ENCODE data around the gene ARMH2. TPM values are rescaled to one million over a fixed set of nuclear protein-coding genes. Genes with fewer than 3 reads are reported as not detected.

ARMH2 gene
- total and polyA plus RNA-seq, 2 donors (not counting 1 experiment from before 2014, with no cell fraction given) = 0.43 to 5.0 TPM

DNA sequence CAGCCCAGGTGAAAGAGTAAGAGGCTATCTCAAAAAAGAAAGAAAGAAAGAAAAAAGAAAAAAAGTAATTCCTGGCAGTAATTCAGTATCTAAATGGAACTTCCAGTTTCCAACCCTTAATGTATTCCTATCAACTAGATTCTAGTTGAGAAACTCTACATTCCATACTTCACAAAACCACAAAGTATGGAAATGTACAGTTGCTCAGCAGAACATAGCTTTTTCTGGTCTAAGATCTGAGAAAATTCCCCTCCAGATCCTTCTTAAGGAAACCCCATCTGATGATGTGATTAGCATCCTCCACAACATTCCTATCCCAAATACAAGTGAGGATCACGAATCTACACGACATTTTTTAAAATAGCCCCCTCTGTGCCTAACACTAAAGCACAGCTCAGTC, 3.6 kb downstream of the ARMH2 start:
- no CpG with 5 or more reads among the region's 2 CpGs for WGBS (ENCODE audit: insufficient coverage)
- Histone ChIP-seq H3K4me2 (replicated peaks; ENCODE audit: low read depth, low read length, poor library complexity, severe bottlenecking) (no peak overlapping the region), H3K9ac (ENCODE audit: low read length) (no peak overlapping the region), H3K4me1 (ENCODE audit: control insufficient read depth in 2 of 2, insufficient read depth in 2 of 2, low read length in 2 of 2) (no peaks in the 10 kb centered on the region), H4K20me1 (ENCODE audit: control insufficient read depth, insufficient read depth, low read length, poor library complexity, severe bottlenecking) (no peaks in the 10 kb centered on the region), H3K4me3 (ENCODE audit: control extremely low read depth in 1 of 5, extremely low read depth in 1 of 5, insufficient read depth in 1 of 5, low read depth in 2 of 5, low read length in 4 of 5) (no peak overlapping the region), H3K27ac (ENCODE audit: low read length in 2 of 2) (no peak overlapping the region), H2AFZ (ENCODE audit: insufficient read depth, low read depth, low read length, poor library complexity, severe bottlenecking) (no peak overlapping the region), H3K9me3 (ENCODE audit: control extremely low read depth in 1 of 3, control insufficient read depth in 2 of 3, insufficient read depth in 1 of 3, low read length in 2 of 3) (no peaks in the 10 kb centered on the region), H3K27me3 (replicated peaks in 1 of 4; ENCODE audit: control extremely low read depth in 1 of 4, control insufficient read depth in 3 of 4, insufficient read depth in 4 of 4, low read length in 3 of 4) (no peaks in the 10 kb centered on the region), H3K79me2 (ENCODE audit: control insufficient read depth, insufficient read depth, low read length) (no peaks in the 10 kb centered on the region), H3K36me3 (replicated peaks in 1 of 2; ENCODE audit: control extremely low read depth in 1 of 2, control insufficient read depth in 1 of 2, extremely low read depth in 1 of 2, insufficient read depth in 2 of 2, low read length in 1 of 2) (no peaks in the 10 kb centered on the region)
- Mint-ChIP-seq H3K27me3 (no peaks in the 10 kb centered on the region), H3K27ac (no peak overlapping the region), H3K4me3 (no peak overlapping the region), H3K9me3 (ENCODE audit: insufficient read depth) (no peaks in the 10 kb centered on the region), H3K4me1 (no peaks in the 10 kb centered on the region)
- intact Hi-C loops (cut with micrococcal nuclease) = no loop called here
- TF ChIP-seq EZH2 (IDR thresholded peaks at IDR 0.05; ENCODE audit: borderline replicate concordance, insufficient read depth, low read depth, low read length, poor library complexity, severe bottlenecking) = no peak
- TF ChIP-seq, protein P1, sequence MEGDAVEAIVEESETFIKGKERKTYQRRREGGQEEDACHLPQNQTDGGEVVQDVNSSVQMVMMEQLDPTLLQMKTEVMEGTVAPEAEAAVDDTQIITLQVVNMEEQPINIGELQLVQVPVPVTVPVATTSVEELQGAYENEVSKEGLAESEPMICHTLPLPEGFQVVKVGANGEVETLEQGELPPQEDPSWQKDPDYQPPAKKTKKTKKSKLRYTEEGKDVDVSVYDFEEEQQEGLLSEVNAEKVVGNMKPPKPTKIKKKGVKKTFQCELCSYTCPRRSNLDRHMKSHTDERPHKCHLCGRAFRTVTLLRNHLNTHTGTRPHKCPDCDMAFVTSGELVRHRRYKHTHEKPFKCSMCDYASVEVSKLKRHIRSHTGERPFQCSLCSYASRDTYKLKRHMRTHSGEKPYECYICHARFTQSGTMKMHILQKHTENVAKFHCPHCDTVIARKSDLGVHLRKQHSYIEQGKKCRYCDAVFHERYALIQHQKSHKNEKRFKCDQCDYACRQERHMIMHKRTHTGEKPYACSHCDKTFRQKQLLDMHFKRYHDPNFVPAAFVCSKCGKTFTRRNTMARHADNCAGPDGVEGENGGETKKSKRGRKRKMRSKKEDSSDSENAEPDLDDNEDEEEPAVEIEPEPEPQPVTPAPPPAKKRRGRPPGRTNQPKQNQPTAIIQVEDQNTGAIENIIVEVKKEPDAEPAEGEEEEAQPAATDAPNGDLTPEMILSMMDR (IDR thresholded peaks at IDR 0.05) = no peak
- POLR2A ChIA-PET = no interaction called here
- CTCF ChIA-PET = no interaction called here
- no peak for DNase-seq
- ATAC-seq (ENCODE audit: low read depth) = no peak

DNA sequence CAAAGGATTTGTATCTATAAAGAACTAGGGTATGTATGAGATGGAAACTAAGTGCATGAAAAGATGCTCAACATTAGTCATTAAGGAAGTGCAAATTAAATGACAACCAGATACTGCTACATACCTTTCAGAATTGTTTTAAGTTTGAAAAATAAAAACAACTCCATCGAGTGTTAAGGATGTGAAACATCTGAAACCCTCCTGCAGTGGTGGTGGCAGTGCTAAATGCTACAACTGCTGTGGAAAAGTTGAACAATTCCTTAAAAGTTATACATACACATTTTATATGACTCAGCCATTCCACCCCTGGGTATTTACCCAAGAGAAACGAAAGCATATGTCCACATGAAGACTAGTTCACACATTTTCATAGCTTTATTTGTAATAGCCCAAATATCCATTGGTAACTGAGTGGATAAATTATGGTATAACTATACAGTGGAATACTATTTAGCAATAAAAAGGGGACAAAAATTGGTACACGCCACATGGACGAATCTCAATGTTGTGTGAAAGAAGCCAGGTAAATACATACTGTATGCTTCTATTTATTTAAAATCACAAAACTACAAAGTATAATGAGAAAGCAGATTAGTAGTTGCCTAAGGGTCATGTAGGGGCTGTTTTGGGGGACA, 10.6 kb downstream of the ARMH2 start:
- Histone ChIP-seq H3K79me2 (ENCODE audit: control insufficient read depth, insufficient read depth, low read length) (no peaks in the 10 kb centered on the region), H3K4me3 (ENCODE audit: control extremely low read depth in 1 of 5, extremely low read depth in 1 of 5, insufficient read depth in 1 of 5, low read depth in 2 of 5, low read length in 4 of 5) (no peak overlapping the region), H4K20me1 (ENCODE audit: control insufficient read depth, insufficient read depth, low read length, poor library complexity, severe bottlenecking) (no peaks in the 10 kb centered on the region), H3K4me2 (replicated peaks; ENCODE audit: low read depth, low read length, poor library complexity, severe bottlenecking) (no peak overlapping the region), H3K36me3 (replicated peaks in 1 of 2; ENCODE audit: control extremely low read depth in 1 of 2, control insufficient read depth in 1 of 2, extremely low read depth in 1 of 2, insufficient read depth in 2 of 2, low read length in 1 of 2) (peaks cover 5 to 11% of the 10 kb centered on the region in 2 experiments), H3K27ac (ENCODE audit: low read length in 2 of 2) (no peak overlapping the region), H3K9ac (ENCODE audit: low read length) (no peak overlapping the region), H3K9me3 (ENCODE audit: control extremely low read depth in 1 of 3, control insufficient read depth in 2 of 3, insufficient read depth in 1 of 3, low read length in 2 of 3) (no peaks in the 10 kb centered on the region), H2AFZ (ENCODE audit: insufficient read depth, low read depth, low read length, poor library complexity, severe bottlenecking) (no peak overlapping the region), H3K4me1 (ENCODE audit: control insufficient read depth in 2 of 2, insufficient read depth in 2 of 2, low read length in 2 of 2) (no peaks in the 10 kb centered on the region), H3K27me3 (replicated peaks in 1 of 4; ENCODE audit: control extremely low read depth in 1 of 4, control insufficient read depth in 3 of 4, insufficient read depth in 4 of 4, low read length in 3 of 4) (no peaks in the 10 kb centered on the region)
- Mint-ChIP-seq H3K4me1 (no peaks in the 10 kb centered on the region), H3K4me3 (no peak overlapping the region), H3K27ac (no peak overlapping the region), H3K9me3 (ENCODE audit: insufficient read depth) (no peaks in the 10 kb centered on the region), H3K27me3 (no peaks in the 10 kb centered on the region)
- intact Hi-C loops (cut with micrococcal nuclease) = no loop called here
- ChIA-PET CTCF (no interaction called here), POLR2A (no interaction called here)
- TF ChIP-seq, protein P1 (IDR thresholded peaks at IDR 0.05) = no peak
- no peak for TF ChIP-seq EZH2 (IDR thresholded peaks at IDR 0.05; ENCODE audit: borderline replicate concordance, insufficient read depth, low read depth, low read length, poor library complexity, severe bottlenecking)
- ATAC-seq (ENCODE audit: low read depth) (no peak), DNase-seq (no peak)
- no CpG with 5 or more reads among the region's 4 CpGs for WGBS (ENCODE audit: insufficient coverage)
